Measurements from ENCODE around the gene LGMN. TPM values are rescaled to one million over a fixed set of nuclear protein-coding genes. Genes with fewer than 3 reads are reported as not detected.
"Not testable (repeated sequence)": the region's sequence is repeated elsewhere in the genome, so short reads cannot be mapped to it uniquely, and the experiment has no call there.

LGMN gene
- 47.0 TPM for total RNA-seq

DNA sequence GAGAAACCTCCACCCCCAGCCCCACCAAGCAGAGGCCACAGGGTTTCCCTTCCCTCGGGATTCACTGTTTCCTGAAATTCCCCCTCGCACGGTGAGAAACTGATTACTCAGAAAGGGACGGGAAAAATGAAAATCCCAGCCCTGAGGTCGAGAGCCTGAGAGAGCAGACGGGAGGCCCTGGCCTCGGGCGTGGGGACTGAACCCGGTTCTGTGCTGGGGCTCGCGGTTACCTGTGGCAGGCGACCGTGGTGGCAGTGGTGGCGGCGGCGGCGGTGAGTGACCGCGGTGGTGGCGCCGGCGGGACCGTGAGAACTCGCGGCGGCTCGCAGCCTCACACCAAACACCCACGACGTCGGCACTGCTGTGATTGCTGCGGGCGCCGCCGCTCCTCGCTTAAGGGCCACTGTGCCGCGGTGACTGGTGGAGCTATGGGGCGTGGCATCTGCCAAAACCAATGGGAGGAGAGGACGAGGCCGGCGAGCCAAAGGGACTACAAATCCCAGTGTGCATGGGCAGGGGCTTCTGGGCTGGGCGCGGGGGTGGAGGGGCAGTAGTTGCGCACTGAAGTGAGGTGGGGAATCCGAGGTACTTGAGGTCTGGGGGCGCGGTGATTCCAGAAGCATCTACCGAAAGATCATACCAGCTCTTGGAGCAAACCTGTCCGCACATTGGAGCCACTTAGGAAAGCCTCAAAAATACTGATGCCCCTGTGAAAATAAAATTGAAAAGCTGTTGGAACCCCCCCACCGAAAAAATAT lies at the start of gene LGMN:
TSS of gene LGMN (minus strand) at position 369 of the 758 bp plus-strand sequence. CDS start 15,841 bp downstream, outside the sequence.
- DNase-seq (ENCODE audit: low spot score) (peak; percentile 97), ATAC-seq (peak; percentile 97)

DNA sequence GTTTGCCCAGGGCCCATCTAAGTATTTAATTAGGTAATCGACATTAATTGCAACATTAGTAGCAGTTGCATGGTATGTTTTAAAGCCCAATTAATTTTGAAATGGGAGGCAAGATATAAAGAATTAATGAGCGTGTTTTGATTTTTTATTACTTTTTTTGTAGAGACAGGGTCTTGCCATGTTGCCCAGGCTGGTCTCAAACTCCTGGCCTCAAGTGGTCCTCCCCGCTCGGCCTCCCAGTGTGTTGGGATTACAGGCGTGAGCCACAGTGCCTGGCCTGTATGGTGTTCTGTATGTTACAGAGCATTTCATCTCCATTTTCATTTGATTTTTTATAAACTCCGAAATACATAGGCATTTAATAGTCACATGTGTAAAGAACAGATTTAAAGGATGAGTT lies 46.5 kb upstream of the LGMN start:
- ATAC-seq = no peak

DNA sequence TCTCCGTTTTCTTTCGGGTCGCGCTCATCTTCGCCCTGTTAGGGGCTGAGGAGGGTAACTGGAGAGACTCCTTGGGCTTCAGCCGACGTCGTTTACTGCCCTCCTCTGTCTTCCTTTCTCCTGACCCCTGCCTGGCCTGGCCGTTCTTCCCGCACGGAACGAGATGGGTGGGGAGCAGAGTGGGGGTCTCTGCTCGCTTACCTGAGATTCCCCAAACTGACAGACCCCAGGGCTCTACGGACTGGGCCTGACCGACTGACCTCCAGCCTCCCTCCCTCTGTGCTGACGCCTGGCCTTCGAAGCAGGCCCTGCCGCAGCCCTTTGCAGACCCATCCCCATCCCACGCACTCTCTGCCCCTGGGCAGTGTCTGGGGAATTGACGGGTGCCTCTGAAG lies 46.1 kb upstream of the LGMN start:
- DNase-seq (ENCODE audit: low spot score) = no peak
- peak; percentile 6 for ATAC-seq

More for the DNA sequence above, 46.5 kb upstream of the LGMN start:
- DNase-seq (ENCODE audit: low spot score) = no peak

DNA sequence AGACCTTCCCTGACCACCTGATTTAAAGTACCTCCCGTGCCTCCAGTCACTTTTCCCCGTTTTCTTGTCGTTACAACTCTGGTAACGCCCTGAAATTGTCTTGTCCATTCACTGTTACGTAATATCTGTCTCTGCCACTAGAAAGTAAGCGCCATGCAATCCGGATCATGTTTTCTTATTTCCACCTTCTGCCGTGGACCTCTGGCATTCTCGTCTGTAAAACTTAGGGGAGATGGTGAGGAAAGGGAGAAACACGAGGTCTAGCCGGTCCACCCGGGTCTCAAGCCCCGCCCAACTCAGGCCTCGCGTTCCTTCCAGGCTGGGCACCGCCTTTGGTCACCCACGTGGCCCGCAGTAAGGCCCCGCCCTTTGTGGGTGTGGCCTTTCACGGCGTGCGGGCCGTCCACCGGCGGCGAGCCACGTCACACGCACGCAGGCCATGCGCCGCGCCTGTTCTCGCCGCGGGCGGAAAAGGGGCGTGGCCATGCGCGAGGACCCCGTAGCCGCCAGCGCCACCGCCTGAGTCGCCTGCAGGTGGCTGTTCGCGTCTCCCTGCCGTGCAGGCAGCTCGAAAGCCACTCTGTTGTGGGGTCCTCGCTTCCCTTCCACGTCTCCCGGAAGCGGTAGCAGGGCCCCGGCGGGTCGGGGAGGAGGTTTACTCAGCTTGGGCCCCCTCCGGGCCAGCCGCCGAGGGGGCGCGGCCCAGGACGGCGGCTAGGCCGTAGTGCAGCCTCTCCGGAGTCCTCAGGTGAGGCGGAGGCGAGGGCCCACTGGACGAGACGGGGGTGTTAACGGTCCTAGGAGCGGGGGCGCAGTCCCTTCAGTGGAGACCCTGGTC lies 45.5 kb upstream of the LGMN start, which contains the start of gene GOLGA5:
TSS of gene GOLGA5 (plus strand) at position 597 of the 838 bp plus-strand sequence. CDS start 3,133 bp downstream, outside the sequence.
- DNase-seq (ENCODE audit: low spot score) (peak; percentile 99), ATAC-seq (peak; percentile 95)

DNA sequence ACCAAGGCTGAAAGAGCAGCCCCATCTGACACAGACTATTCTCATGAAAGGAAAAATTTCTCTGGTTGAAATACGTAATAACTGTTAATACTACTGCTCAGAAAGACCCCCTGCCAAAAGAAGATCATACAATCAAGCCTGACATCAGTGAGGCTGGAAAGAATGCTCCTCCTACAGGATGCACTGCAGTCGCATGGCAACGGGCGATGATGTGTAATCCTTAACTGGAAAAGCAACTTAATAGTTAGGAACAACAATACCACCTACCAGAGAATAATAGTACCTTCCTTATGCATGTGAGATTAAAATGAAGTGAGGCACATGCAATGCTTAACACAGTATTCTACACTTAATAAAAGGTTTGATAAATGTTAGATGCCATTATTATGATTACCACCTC lies 44.5 kb upstream of the LGMN start:
- DNase-seq (ENCODE audit: low spot score) (no peak), ATAC-seq (no peak)

DNA sequence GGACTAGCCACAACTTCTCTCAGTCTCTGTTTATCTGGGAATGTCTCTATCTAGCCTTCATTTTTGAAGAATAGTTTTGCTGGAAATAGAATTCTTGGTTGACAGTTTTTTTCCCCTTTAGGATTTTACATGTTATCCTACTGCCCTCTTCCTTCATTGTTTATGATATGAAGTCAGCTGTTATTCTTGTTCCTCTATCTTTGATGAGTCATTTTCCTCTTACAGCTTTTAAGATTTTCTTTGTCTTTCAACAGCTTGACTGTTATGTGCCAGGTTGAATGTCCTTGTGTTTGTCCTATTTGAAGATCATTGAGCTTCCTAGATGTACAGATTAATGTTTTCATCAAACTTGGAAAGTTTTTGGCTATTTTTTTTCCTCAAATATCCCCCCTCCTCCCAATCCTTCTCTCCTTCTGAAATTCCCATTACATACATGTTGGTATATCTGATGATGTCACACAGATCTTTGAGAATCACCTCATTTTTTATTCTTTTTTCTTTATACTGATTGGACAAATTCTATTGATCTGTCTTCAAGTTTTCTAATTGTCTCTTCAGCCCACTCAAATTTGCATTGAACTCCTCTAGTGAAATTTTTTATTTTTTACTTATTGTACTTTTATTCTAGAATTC lies 41.1 kb upstream of the LGMN start:
- ATAC-seq = no peak

DNA sequence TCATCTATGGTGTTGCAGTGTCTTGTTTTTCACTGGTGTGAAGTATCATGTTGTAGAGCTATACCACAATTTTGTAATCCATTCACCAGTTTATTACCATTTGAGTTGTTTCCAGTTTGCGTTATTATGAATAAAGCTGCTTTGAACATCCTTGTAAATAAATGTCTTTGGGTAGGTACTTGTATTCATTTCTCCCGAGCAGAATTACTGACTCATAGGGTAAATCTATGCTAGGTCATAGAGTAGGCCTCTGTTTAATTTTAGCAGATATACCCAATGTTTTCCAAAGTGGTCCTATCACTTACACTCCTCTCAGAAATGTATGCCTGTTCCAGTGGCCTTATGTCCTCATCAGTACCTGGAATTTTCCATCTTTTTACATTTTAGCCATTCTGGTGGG lies 39.1 kb upstream of the LGMN start:
- ATAC-seq (no peak), DNase-seq (ENCODE audit: low spot score) (no peak)

More for the DNA sequence above, 41.1 kb upstream of the LGMN start:
- no peak for DNase-seq (ENCODE audit: low spot score)

DNA sequence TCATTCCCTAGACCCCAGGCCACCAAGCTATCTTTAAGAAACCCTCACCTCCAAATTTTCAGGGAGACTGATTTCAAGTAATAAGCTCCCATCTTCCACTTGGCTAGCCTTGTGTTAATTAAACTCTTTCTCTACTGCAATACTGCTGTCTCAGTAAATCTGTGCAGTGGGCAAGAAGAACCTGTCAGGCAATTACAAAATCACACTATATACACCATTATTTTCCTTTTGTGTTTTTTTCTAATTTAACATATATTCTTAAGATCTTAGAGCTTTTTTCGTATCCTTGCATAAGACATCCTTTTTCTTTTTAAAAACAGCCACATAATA lies 38.0 kb upstream of the LGMN start:
- ATAC-seq (no peak), DNase-seq (ENCODE audit: low spot score) (no peak)

DNA sequence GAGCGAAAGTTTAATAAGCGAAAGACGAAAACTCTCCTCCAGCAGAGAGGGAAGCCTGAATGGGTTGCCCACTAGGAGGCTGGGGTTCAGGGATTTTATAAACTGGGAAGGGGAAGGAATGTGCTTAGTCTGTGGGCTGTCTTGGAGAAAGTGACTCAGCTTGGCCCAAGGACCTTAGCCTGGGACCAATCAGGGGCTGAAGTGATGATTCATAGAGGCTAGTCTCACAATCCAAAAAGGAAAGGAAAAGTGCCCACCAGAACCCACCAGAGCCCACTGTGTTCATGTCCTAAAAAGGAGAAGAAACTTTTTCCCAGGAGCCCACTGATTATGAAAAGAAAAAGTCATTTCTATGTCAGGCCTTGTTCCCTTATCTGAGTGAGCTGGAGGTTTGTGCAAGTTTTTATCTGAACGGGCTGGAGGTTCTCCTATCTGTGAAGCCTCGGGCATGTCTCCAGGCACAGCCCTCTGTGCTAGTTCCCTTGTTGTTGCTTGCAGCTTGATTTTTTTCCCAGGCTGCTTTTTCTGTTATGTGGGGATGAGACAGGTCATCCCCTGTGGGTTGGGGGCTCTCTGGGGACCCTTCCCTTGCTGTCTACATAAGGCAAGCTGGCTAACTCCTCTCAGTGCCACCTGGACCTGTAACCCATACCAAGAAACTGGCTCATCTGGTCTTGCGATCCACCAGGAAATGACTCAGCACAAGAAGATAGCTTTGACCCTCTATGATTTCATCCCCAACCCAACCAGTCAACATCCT lies 37.4 kb upstream of the LGMN start:
- ATAC-seq (peak; percentile 20), DNase-seq (ENCODE audit: low spot score) (no peak)

DNA sequence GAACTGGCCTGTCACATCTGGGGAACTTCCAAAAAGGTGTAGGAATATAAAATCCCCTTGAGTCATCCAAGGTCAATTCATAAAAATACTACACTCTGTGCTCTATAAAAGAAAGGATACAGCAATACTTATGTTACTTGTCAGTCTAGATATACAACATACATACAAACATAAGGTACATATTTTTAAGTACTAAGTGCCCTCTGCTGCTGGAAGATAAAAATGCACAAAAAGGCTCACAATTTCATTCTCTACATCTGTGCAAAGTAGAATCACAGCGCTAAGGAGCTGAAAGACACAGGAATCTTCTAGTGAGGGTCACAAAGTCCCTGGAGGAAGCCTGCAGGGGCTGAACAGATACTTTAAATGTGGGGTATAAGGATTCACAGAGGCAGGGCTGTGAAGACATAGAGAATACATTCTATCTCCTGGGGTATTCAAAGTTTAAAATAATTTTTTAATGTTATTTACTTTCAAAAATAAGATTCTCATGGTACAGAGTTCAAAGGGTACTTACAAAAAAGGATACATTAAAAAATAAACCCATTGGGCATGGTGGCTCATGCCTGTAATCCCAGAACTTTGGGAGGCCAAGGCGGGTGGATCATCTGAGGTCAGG lies 35.5 kb upstream of the LGMN start:
- ATAC-seq = peak; percentile 90
- DNase-seq (ENCODE audit: low spot score) = no peak

DNA sequence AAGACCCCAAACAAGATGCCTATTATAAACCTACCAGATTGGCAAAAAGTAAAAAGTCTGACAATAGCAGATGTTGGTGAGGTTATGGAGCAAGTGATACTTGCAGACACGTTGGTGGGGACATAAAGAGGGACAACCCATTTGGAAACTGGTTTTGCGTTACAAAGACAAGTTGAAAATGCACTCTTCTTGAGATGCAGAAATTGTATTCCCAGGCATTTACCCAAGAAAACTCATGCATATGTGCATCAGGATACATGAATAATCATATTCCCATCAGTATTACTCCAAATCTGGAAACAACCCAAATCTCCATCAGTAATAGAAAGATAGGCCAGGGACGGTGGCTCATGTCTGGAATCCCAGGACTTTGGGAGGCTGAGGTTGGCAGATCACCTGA lies 32.9 kb upstream of the LGMN start:
- no peak for ATAC-seq
- DNase-seq (ENCODE audit: low spot score) = no peak

DNA sequence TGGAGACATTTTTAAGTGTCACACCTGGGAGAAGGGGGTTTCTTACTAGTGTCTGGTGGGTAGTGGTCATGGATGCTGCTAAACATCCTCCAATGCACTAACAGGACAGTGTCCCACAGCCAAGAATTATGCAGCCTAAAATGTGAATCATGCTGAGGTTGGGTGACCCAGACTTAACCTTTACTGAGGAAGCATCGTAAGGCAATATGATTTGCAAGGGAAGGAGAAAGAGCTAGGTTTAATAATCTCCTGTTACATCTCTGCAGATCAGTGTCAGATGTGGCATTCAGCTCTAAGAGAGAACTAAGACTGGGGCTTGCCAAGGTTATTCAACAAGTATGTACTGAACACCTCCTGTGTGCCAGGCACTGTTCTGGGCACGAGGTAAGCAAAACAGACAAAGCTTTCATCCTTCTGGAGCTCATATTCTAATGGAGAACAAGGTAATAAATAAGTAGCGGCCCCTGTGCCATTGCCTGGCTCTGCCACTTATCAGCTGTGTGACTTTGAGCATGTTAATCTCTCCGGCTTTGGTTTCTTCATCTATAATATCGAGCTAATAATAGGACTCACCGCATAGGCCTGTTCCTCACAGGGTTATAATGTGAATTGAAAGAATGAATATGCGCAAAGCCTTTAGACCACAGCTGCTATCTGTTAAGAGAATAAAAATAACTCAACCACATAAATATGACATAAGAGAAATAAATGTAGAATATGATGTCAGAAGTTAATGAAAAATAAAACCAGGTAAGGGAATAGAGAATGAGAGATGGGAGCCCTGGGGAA lies 32.2 kb upstream of the LGMN start:
- DNase-seq (ENCODE audit: low spot score) = no peak
- no peak for ATAC-seq

DNA sequence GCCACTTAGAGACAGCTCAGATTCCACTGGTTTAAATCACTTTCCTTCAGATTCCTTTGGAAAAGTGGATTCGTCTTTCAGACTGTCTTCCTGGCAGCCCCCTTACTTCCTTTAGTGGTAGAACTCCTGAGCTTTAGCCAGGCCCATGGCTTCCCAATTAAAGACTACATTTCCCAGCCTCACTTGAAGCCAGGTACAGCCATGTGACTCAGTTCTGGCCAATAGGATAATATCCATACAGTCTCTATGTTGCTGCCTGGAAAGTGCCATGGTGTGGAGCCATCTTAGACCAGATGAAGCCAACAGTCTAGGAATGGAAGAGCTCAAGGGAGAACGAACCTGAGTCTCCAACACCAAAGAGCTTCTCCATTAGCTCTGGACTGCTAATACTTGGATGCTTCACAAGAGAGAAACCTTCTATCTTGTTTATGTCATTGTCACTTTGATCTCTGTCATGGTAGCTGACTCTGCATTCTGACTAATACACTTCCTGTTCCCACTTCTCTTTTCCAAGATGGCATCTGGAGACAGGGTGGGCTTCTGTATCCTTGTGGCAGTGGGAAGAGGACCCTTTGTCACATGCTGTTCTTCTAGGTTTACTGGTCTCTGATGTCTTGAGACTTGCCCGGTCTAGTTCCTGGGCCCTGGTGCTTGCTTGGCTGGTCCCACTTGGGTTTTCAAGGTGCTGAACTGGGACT lies 30.6 kb upstream of the LGMN start:
- DNase-seq (ENCODE audit: low spot score) = not testable (repeated sequence)
- peak; percentile 45 for ATAC-seq

DNA sequence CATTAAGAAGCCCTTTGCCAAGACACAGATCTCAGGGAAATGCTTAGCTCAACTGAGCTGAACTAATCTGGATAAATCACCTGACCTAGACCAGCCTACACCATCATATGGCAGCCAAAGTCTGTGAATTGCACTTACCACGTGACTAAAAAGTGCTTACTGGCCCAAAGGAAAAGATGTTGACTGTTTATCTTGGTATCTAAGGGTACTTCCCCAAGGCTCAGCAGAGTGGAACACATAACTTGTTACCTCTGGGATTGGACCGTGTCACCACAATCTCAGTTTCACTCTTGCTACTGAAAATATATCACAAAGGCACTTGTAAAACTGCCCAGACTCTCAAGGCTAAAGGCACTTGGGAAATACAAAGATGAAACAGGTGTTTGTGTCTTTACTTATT lies 26.9 kb upstream of the LGMN start:
- ATAC-seq = peak; percentile 48
- DNase-seq (ENCODE audit: low spot score) = not testable (repeated sequence)

DNA sequence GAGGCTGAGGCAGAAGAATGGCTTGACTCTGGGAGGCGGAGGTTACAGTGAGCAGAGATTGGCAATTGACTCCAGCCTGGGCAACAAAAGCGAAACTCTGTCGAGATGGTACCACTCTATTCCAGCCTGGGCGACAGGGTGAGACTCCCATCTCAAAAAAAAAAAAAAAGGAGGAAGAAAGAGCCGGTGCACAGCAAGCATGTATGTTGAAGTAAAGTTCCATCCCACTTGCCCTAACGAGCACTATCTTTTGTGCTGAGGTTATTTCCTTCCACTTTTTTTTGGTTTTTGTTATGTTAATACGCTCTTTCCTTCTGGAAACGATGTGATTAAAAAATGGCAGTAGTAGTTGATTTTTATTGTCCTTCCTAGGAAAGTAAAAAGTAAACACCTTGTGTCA lies 26.1 kb upstream of the LGMN start:
- DNase-seq (ENCODE audit: low spot score) (no peak), ATAC-seq (peak; percentile 28)

DNA sequence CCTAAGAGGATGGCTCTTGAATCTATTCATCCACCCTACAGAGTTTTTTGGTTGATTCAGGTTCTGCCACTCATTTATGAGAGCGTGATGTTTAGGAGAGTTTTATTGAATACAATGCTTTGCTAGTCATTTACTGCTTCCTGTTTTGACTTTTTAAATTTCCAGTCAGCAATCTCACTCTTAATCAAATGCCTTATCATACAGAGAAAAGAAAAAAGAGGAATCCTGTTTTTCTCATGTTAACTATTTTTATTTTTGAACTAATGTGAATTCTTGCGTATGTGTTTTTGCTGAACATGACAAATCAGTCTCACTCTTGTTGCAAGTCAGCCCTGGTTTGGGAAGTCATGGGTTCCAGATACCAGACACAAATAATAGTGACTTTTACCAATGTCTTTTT lies 22.1 kb upstream of the LGMN start:
- no peak for DNase-seq (ENCODE audit: low spot score)
- no peak for ATAC-seq

DNA sequence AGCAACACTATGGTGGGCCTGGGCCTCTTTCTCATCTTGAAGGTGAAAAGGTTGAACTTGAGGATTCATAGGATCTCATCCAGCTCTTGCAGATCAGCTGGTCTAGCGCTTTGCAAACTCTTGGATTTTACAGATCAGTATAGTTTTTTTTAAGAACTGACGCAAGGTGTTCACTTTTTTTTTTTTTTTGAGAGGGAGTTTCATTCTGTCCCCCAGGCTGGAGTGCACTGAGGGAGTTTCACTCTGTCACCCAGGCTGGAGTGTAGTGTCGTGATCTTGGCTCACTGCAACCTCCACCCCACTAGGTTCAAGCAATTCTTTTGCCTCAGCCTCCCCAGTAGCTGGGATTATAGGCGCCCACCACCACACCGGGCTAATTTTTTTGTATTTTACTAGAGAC lies 20.4 kb upstream of the LGMN start:
- ATAC-seq (no peak), DNase-seq (ENCODE audit: low spot score) (no peak)

DNA sequence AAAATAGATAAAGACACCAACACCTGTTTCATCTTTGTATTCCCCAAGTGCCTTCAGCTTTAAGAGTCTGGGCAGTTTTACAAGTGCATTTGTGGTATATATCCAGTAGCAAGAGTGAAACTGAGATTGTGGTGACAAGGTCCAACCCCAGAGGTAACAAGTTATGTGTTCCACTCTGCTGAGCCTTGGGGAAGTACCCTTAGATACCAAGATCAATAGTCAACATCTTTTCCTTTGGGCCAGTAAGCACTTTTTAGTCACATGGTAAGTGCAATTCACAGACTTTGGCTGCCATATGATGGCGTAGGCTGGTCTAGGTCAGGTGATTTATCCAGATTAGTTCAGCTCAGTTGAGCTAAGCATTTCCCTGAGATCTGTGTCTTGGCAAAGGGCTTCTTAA lies 19.8 kb upstream of the LGMN start:
- not testable (repeated sequence) for DNase-seq (ENCODE audit: low spot score)
- peak; percentile 43 for ATAC-seq

Data from left lobe of liver (tissue), 2 donors.